ENCODE results near the gene ALDH1L1. TPM values are rescaled to one million over a fixed set of nuclear protein-coding genes. Genes with fewer than 3 reads are reported as not detected.

ALDH1L1 gene
- total and polyA plus RNA-seq, 2 of the 13 experiments (the other 11 are each of a cell fraction or from before 2014, with no cell fraction given): 11.2 to 28.7 TPM

- TF ChIP-seq MXD1 (CRISPR knock-in tag; IDR thresholded peaks at IDR 0.05) (no peak), EEA1 (CRISPR knock-in tag; IDR thresholded peaks at IDR 0.05; ENCODE audit: borderline replicate concordance) (no peak), ZNF784 (CRISPR knock-in tag; IDR thresholded peaks at IDR 0.05; ENCODE audit: borderline replicate concordance) (no peak), STAT5B (CRISPR knock-in tag; IDR thresholded peaks at IDR 0.05) (no peak), CHCHD3 (CRISPR knock-in tag; IDR thresholded peaks at IDR 0.05) (no peak), ZNF33A (CRISPR knock-in tag; IDR thresholded peaks at IDR 0.05; ENCODE audit: borderline replicate concordance) (no peak), ZNF709 (CRISPR knock-in tag; IDR thresholded peaks at IDR 0.05) (no peak), SNAPC2 (CRISPR knock-in tag; IDR thresholded peaks at IDR 0.05) (no peak), ZNF891 (CRISPR knock-in tag; IDR thresholded peaks at IDR 0.05) (no peak)
Observed at GRCh38 chr3:126110431-126111125, 69.8 kb downstream of the ALDH1L1 start (continued).

DNA sequence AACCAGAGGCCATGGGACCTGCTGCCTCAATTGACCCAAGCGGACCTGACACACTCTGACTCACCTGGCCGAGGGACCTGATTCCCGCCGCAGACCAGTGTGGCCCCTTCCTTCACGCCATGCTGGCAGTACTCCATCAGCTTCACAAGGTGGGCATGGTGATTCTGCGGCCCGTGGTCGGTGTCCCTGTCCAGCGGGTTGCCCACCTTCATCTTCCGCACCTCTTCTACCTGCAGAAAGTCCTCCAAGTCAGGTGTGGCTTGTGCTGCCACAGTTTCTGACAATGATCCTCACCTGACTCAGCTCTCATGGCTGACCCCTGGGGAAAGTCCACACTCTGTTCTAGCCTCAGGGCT lies 70.5 kb downstream of the ALDH1L1 start:
- Histone ChIP-seq H3K27me3 (ENCODE audit: control insufficient read depth in 1 of 2, insufficient read depth in 2 of 2, low read length in 2 of 2) (no peaks in the 10 kb centered on the region), H3K9me3 (ENCODE audit: low read length) (no peaks in the 10 kb centered on the region), H3K9ac (ENCODE audit: insufficient read depth, low read depth, low read length) (no peak overlapping the region), H3K79me2 (ENCODE audit: insufficient read depth, low read length) (no peaks in the 10 kb centered on the region), H4K20me1 (ENCODE audit: insufficient read depth, low read length) (no peaks in the 10 kb centered on the region), H3K36me3 (replicated peaks in 1 of 2; ENCODE audit: control insufficient read depth in 1 of 2, insufficient read depth in 2 of 2, low read length in 2 of 2) (peaks cover 4 to 7% of the 10 kb centered on the region in 2 experiments; a peak in 3 of 5 replicates), H3K4me3 (replicated peaks in 1 of 3; ENCODE audit: insufficient read depth in 1 of 3, low read depth in 2 of 3, low read length in 3 of 3) (no peak overlapping the region), H3K4me1 (ENCODE audit: insufficient read depth, low read length) (no peaks in the 10 kb centered on the region), H2AFZ (ENCODE audit: low read length) (no peak overlapping the region), H3K4me2 (ENCODE audit: low read depth, low read length) (no peak overlapping the region), H3K27ac (ENCODE audit: extremely low read length, insufficient read depth, low read length) (no peak overlapping the region)
- no peak for FAIRE-seq
- no TSS peak for BruUV-seq (replicated peaks)
- intact Hi-C loops (cut with micrococcal nuclease; ENCODE audit: unreplicated experiment) (loop anchor here (10.0 kb wide), 1 partner anchor 135 kb away; no protein-coding TSS in a partner anchor), in situ Hi-C loops (cut with HindIII; ENCODE audit: extremely low pct_ligation_motif_present, low pct_unique_long_range_greater_than_20kb) (no loop called here)
- 90% methylated on average over 9 of the region's 10 CpGs for WGBS (ENCODE audit: low lambda C conversion rate)
- no peak for TF ChIP-seq CBFB (CRISPR knock-in tag; IDR thresholded peaks at IDR 0.05)
- no peak for TF ChIP-seq ZNF546 (CRISPR knock-in tag; conservative IDR thresholded peaks at IDR 0.05)
- no peak for TF ChIP-seq SP5 (CRISPR knock-in tag; IDR thresholded peaks at IDR 0.05; ENCODE audit: borderline replicate concordance, low read depth)
- no peak for TF ChIP-seq ZNF30 (CRISPR knock-in tag; IDR thresholded peaks at IDR 0.05)
- TF ChIP-seq MAZ (IDR thresholded peaks at IDR 0.05; ENCODE audit: borderline replicate concordance, low read depth, low read length): no peak
- TF ChIP-seq MAZ (CRISPR knock-in tag; IDR thresholded peaks at IDR 0.05; ENCODE audit: low read depth): no peak
- TF ChIP-seq, protein P1, sequence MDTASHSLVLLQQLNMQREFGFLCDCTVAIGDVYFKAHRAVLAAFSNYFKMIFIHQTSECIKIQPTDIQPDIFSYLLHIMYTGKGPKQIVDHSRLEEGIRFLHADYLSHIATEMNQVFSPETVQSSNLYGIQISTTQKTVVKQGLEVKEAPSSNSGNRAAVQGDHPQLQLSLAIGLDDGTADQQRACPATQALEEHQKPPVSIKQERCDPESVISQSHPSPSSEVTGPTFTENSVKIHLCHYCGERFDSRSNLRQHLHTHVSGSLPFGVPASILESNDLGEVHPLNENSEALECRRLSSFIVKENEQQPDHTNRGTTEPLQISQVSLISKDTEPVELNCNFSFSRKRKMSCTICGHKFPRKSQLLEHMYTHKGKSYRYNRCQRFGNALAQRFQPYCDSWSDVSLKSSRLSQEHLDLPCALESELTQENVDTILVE (CRISPR knock-in tag; IDR thresholded peaks at IDR 0.05): no peak
- TF ChIP-seq BORCS8-MEF2B (CRISPR knock-in tag; IDR thresholded peaks at IDR 0.05): no peak
- TF ChIP-seq ZNF510 (CRISPR knock-in tag; IDR thresholded peaks at IDR 0.05; ENCODE audit: low read depth): no peak
- no peak for TF ChIP-seq NFE2 (CRISPR knock-in tag; IDR thresholded peaks at IDR 0.05)
- ChIA-PET POLR2A (no interaction called here), CTCF (ENCODE audit: low intra/inter-chr PET ratio, low total read pairs) (no interaction called here)
- no peak for ATAC-seq
- DNase-seq (ENCODE audit: low spot score): no peak

All from HepG2 (cell line).